SIG-M5 (cell line): ENCODE data around the gene ALDH9A1.
"Not testable (repeated sequence)": the region's sequence is repeated elsewhere in the genome, so short reads cannot be mapped to it uniquely, and the experiment has no call there.

ENCODE experiments used
- DNase-seq: peaks from one replicate; lab custom pipeline; 2025; lab: John Stamatoyannopoulos, UW

Gene ALDH9A1

GRCh38 chr1:165697881-165698760, at the start of gene ALDH9A1:
ALDH9A1 (minus strand) TSS chr1:165698562; CDS start chr1:165698558, 4 bp downstream.
- DNase-seq, result peak; percentile 93

- DNase-seq, result no peak
Measured at GRCh38 chr1:165747632-165748447, 49.5 kb upstream of the ALDH9A1 start.

- DNase-seq, result not testable (repeated sequence)
Measured at GRCh38 chr1:165744913-165745312, 46.6 kb upstream of the ALDH9A1 start.

- DNase-seq, result no peak
Measured at GRCh38 chr1:165742194-165742593, 43.8 kb upstream of the ALDH9A1 start.

- DNase-seq, result no peak
Measured at GRCh38 chr1:165738794-165739193, 40.4 kb upstream of the ALDH9A1 start.

GRCh38 chr1:165737196-165737595, 38.8 kb upstream of the ALDH9A1 start:
- DNase-seq, result no peak

GRCh38 chr1:165734906-165735305, 36.5 kb upstream of the ALDH9A1 start:
- DNase-seq, result no peak

GRCh38 chr1:165726841-165727240, 28.5 kb upstream of the ALDH9A1 start:
- no peak for DNase-seq

GRCh38 chr1:165726169-165726568, 27.8 kb upstream of the ALDH9A1 start:
- no peak for DNase-seq

GRCh38 chr1:165717918-165718515, 19.7 kb upstream of the ALDH9A1 start:
- DNase-seq, result no peak

- not testable (repeated sequence) for DNase-seq
Measured at GRCh38 chr1:165716265-165717051, 18.1 kb upstream of the ALDH9A1 start.

- DNase-seq, result no peak
Measured at GRCh38 chr1:165712764-165713163, 14.4 kb upstream of the ALDH9A1 start.

- no peak for DNase-seq
Measured at GRCh38 chr1:165707984-165708706, 9.8 kb upstream of the ALDH9A1 start.

- no peak for DNase-seq
Measured at GRCh38 chr1:165703648-165704047, 5.3 kb upstream of the ALDH9A1 start.

GRCh38 chr1:165701922-165702321, 3.6 kb upstream of the ALDH9A1 start:
- DNase-seq, result not testable (repeated sequence)

GRCh38 chr1:165699577-165699976, 1.2 kb upstream of the ALDH9A1 start:
- DNase-seq, result no peak

GRCh38 chr1:165698761-165699052, 345 bp upstream of the ALDH9A1 start:
- no peak for DNase-seq

- no peak for DNase-seq
Measured at GRCh38 chr1:165697491-165697880, 876 bp downstream of the ALDH9A1 start.

GRCh38 chr1:165696625-165697100, 1.7 kb downstream of the ALDH9A1 start:
- no peak for DNase-seq

- DNase-seq, result no peak
Measured at GRCh38 chr1:165695031-165695430, 3.3 kb downstream of the ALDH9A1 start.

- DNase-seq, result no peak
Measured at GRCh38 chr1:165688046-165688445, 10.3 kb downstream of the ALDH9A1 start.
